Testis (tissue), 3 donors: ENCODE results near the gene LGI2. TPM values are rescaled to one million over a fixed set of nuclear protein-coding genes. Genes with fewer than 3 reads are reported as not detected.

Source experiments
- DNase-seq: peaks from one replicate; pipeline ENCODE4 v3.0.0-alpha.2; 2019
- H3K27ac ChIP-seq, 2 donors: fragments of 200-600 bp; sonication (generic); one replicate each; pipeline ENCODE4 v1.5.1; 2019
- H3K27me3 ChIP-seq: fragments of 200-600 bp; sonication (generic); one replicate; pipeline ENCODE4 v1.5.1; 2019
- H3K36me3 ChIP-seq: fragments of 200-600 bp; sonication (generic); one replicate; pipeline ENCODE4 v1.5.1; 2017; ENCODE audit warnings: low read depth; ENCODE audit errors: missing control alignments
- H3K4me1 ChIP-seq: fragments of 200-600 bp; sonication (generic); one replicate; pipeline ENCODE4 v1.5.1; 2019
- H3K4me3 ChIP-seq, 2 donors: fragments of 200-600 bp; sonication (generic); one replicate each; pipeline ENCODE4 v1.5.1; 2017 to 2019
- H3K9me3 ChIP-seq: fragments of 200-600 bp; sonication (generic); one replicate; pipeline ENCODE4 v1.5.1; 2017
- POLR2A ChIP-seq: fragments of 450-650 bp; IDR thresholded peaks from one replicate; pipeline ENCODE4 v1.6.1; 2017; ENCODE audit warnings: antibody characterized with exemption, mild to moderate bottlenecking, moderate library complexity
- WGBS, 2 donors: methylation state at CpG; one replicate each; pipeline ENCODE4 v1.1.5; 2018; 5-methylcytosine and 5-hydroxymethylcytosine counted together
- intact Hi-C: fragments of 100-400 bp; cut with DNase I; formaldehyde crosslinking; loops from one replicate; pipeline ENCODE4 v1.15.1; 2023; ENCODE audit warnings: low total_unique reads
- polyA plus RNA-seq: library from polyadenylated mRNA; stranded (reverse); fragments of 350-450 nt; fragmentation: Illumina TruSeq; extraction: RNeasy Lipid Tissue Mini Kit (QIAGEN cat#74804); gene quantifications from one replicate; pipeline ENCODE4 v1.2.3, GENCODE V29; 2014; ENCODE audit warnings: low read depth, low replicate concordance; ENCODE audit not compliant: insufficient read depth
- total RNA-seq, 2 donors: library from RNA; depleted of rRNA; stranded (reverse); fragments of >200 nt; gene quantifications; one replicate each; pipeline ENCODE4 v1.2.3, GENCODE V29; 2016
- TF ChIP-seq, protein P1 (sequence below), 3 experiments: fragments of 450-650 bp in 2 of 3; fragments of 200-600 bp in 1 of 3; sonication (generic) in 1 of 3; IDR thresholded peaks; one replicate each; pipeline ENCODE4 v1.5.1; 2016 to 2019; ENCODE audit warnings: antibody characterized with exemption in 3 of 3, mild to moderate bottlenecking in 2 of 3, moderate library complexity in 1 of 3

The LGI2 gene
- total and polyA plus RNA-seq, 3 donors from 2014 or later: 0.74 to 3.4 (median 0.87) TPM

DNA sequence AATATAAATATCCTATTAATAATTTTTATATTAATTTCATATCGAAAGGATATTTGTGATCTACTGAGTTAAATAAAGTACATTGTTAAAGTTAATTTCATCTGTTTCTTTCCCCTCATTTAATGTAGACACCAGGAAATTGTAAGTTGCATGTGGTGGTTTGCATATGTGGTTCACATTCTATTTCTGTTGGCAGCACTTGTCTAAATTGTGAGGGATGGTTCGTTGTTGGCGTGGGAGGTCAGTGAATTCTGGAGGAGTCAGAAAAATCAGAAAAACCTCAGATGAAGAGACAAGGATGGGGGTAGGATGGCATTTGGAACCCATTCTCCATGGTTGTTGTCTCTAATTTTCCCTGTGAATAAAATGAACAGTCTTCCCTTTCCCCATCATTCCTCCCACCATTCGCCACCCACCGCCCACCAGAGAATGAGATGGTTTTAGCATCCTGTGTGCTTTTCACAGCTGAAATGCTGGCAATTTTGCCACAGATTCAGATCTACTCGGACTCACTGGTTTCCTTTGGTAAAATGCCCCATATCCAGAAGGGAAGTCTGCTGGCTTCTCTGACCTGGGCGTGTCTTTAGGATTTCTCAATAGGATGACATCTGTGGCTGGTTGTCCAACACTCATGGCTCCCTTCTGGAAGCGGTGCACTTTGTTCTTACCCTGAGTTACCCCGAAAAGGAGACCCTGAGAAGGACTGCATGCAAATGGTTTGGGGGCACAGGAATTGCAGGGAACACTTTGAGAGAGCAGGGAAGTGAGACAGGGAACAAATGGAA is 52.3 kb downstream of the LGI2 start:
- no peaks in the 10 kb centered on the region for H3K36me3 ChIP-seq
- no peaks in the 10 kb centered on the region for H3K4me1 ChIP-seq
- no peaks in the 10 kb centered on the region for H3K27me3 ChIP-seq
- intact Hi-C loops: no loop called here
- H3K4me3 ChIP-seq: no peak overlapping the region
- DNase-seq: no peak
- H3K27ac ChIP-seq: peak overlapping the region; percentile 18 to 65
- H3K9me3 ChIP-seq: no peaks in the 10 kb centered on the region
- 84 to 87% methylated on average over 9 of the region's 9 CpGs for WGBS, 2 donors
- no peak for TF ChIP-seq POLR2A
- TF ChIP-seq, protein P1, sequence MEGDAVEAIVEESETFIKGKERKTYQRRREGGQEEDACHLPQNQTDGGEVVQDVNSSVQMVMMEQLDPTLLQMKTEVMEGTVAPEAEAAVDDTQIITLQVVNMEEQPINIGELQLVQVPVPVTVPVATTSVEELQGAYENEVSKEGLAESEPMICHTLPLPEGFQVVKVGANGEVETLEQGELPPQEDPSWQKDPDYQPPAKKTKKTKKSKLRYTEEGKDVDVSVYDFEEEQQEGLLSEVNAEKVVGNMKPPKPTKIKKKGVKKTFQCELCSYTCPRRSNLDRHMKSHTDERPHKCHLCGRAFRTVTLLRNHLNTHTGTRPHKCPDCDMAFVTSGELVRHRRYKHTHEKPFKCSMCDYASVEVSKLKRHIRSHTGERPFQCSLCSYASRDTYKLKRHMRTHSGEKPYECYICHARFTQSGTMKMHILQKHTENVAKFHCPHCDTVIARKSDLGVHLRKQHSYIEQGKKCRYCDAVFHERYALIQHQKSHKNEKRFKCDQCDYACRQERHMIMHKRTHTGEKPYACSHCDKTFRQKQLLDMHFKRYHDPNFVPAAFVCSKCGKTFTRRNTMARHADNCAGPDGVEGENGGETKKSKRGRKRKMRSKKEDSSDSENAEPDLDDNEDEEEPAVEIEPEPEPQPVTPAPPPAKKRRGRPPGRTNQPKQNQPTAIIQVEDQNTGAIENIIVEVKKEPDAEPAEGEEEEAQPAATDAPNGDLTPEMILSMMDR (IDR thresholded peaks at IDR 0.05): no peak

DNA sequence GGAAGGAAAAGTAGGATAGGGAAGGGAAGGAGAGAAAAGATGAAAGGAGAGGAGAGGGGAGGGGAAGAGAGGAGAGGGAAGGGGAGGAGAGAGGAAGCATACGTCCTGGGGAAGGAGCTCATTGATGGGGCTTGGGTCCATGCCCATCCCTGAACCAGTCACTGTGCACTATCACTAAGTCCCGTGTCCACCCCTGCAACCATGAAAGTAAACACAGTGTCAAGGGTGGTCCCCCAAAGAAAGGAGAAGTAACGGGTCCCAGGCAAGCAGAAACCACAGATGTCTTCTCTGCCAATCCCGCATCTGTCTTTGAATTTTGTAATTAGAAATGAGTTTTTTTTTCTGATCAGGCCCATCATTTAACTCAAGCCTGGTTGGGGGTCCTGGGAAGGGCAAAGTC is 55.2 kb downstream of the LGI2 start:
- 63 to 71% methylated on average over 4 of the region's 4 CpGs for WGBS, 2 donors
- no peaks in the 10 kb centered on the region for H3K4me1 ChIP-seq
- TF ChIP-seq, protein P1 (IDR thresholded peaks at IDR 0.05): no peak
- TF ChIP-seq POLR2A: no peak
- no peak for DNase-seq
- intact Hi-C loops: no loop called here
- no peak overlapping the region for H3K4me3 ChIP-seq
- no peaks in the 10 kb centered on the region for H3K9me3 ChIP-seq
- no peak overlapping the region for H3K27ac ChIP-seq
- no peaks in the 10 kb centered on the region for H3K27me3 ChIP-seq
- no peaks in the 10 kb centered on the region for H3K36me3 ChIP-seq

DNA sequence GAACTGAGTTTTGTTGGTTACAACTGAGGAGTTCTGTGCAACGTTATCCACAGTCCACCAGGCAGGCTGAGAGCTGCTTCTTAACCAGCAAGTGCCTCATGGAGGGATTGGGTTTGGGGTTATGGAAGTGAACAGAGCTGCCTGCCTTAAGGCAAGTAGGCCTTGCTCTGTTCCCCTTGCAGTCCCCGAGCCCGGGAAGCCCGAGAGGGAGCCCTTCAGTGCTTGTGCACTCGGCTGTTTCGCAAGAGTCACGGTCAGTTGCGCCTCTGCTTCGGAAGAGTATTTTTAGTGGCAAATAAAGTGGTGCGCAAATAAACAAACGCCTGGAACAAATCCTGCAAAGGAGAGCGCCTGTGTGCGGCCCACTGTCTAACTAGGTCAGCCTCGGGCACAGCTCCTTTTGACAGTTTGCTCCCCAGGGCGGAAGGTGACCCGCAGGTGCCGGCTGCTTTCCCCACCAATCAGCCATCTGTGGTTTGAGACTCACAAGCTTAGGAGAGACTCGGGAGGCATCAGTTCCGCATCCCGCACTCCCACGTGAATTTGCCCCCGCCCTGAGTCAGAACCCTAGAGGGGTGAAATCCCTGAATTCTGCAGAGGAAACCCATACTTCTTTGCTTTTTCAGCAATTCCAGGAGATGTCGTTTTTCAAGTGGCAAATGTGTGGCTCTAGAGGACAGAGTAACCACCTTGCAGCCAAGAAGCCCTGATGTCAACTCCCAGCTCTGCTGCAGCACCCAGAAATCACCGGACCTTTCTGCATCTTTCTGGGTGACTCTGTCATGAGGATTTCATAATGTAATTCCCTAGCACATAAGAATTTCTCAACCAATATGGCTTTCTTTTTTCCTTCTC is 56.8 kb downstream of the LGI2 start:
- no peaks in the 10 kb centered on the region for H3K9me3 ChIP-seq
- H3K36me3 ChIP-seq: no peaks in the 10 kb centered on the region
- DNase-seq: peak; percentile 26
- H3K27ac ChIP-seq: peak overlapping the region in 1 of 2 donors; percentile 6
- H3K4me3 ChIP-seq: no peak overlapping the region
- TF ChIP-seq POLR2A: no peak
- TF ChIP-seq, protein P1 (IDR thresholded peaks at IDR 0.05): no peak
- intact Hi-C loops: no loop called here
- H3K27me3 ChIP-seq: no peaks in the 10 kb centered on the region
- 64 to 68% methylated on average over 18 to 24 of the region's 24 CpGs for WGBS, 2 donors
- no peaks in the 10 kb centered on the region for H3K4me1 ChIP-seq

DNA sequence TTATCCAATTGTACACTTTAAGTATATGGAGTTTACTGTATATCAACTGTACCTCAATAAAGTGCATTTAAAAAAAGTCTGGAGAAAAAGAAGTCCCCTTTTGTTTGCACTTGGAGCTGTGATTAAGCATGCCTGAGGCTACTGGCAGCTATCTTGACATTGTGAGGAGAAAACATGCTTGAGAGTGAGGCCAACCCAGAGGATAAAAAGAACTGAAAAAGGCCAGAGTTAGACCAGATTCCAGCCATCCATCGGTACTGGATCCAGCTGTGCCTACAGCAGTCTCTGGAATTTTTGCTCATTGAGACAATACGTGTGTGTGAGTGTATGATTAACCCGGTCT is 57.4 kb downstream of the LGI2 start:
- no peaks in the 10 kb centered on the region for H3K9me3 ChIP-seq
- no peak for TF ChIP-seq POLR2A
- TF ChIP-seq, protein P1 (IDR thresholded peaks at IDR 0.05): no peak
- no peak overlapping the region for H3K4me3 ChIP-seq
- H3K27ac ChIP-seq: peak overlapping the region in 1 of 2 donors; percentile 6
- DNase-seq: no peak
- intact Hi-C loops: no loop called here
- H3K27me3 ChIP-seq: no peaks in the 10 kb centered on the region
- no peaks in the 10 kb centered on the region for H3K4me1 ChIP-seq
- no peaks in the 10 kb centered on the region for H3K36me3 ChIP-seq
- WGBS, 2 donors: 29 to 30% methylated on average over 3 of the region's 3 CpGs
